Measurements from ENCODE around the gene IL13RA2.

The IL13RA2 gene

GRCh38 chrX:115017455-115017854 is at the start of gene IL13RA2:
Gene IL13RA2 (minus strand): TSS chrX:115017616. CDS start chrX:115017269, 347 bp downstream.
- DNase-seq: no peak

- no peak for DNase-seq
Measured at GRCh38 chrX:115065304-115065703, 47.9 kb upstream of the IL13RA2 start.

GRCh38 chrX:115060013-115060412 is 42.6 kb upstream of the IL13RA2 start:
- no peak for DNase-seq

- DNase-seq: no peak
Measured at GRCh38 chrX:115058276-115058675, 40.9 kb upstream of the IL13RA2 start.

- DNase-seq: no peak
Measured at GRCh38 chrX:115054876-115055275, 37.5 kb upstream of the IL13RA2 start.

- no peak for DNase-seq
Measured at GRCh38 chrX:115053223-115053622, 35.8 kb upstream of the IL13RA2 start.

GRCh38 chrX:115047715-115048114 is 30.3 kb upstream of the IL13RA2 start:
- DNase-seq: no peak

GRCh38 chrX:115047181-115047580 is 29.8 kb upstream of the IL13RA2 start:
- DNase-seq: no peak

- no peak for DNase-seq
Measured at GRCh38 chrX:115040417-115040816, 23.0 kb upstream of the IL13RA2 start.

GRCh38 chrX:115038406-115038805 is 21.0 kb upstream of the IL13RA2 start:
- DNase-seq: no peak

- no peak for DNase-seq
Measured at GRCh38 chrX:115036029-115036428, 18.6 kb upstream of the IL13RA2 start.

- no peak for DNase-seq
Measured at GRCh38 chrX:115031989-115032388, 14.6 kb upstream of the IL13RA2 start.

- DNase-seq: no peak
Measured at GRCh38 chrX:115030625-115031024, 13.2 kb upstream of the IL13RA2 start.

GRCh38 chrX:115029869-115030570 is 12.6 kb upstream of the IL13RA2 start:
- DNase-seq: no peak

GRCh38 chrX:115029440-115029839 is 12.0 kb upstream of the IL13RA2 start:
- no peak for DNase-seq

- DNase-seq: no peak
Measured at GRCh38 chrX:115023811-115024210, 6.4 kb upstream of the IL13RA2 start.

GRCh38 chrX:115023139-115023538 is 5.7 kb upstream of the IL13RA2 start:
- no peak for DNase-seq

- no peak for DNase-seq
Measured at GRCh38 chrX:115021121-115021520, 3.7 kb upstream of the IL13RA2 start.

GRCh38 chrX:115018944-115019343 is 1.5 kb upstream of the IL13RA2 start:
- no peak for DNase-seq

GRCh38 chrX:115018040-115018647 is 728 bp upstream of the IL13RA2 start:
- no peak for DNase-seq

GRCh38 chrX:115013705-115014104 is 3.7 kb downstream of the IL13RA2 start:
- no peak for DNase-seq

- DNase-seq: no peak
Measured at GRCh38 chrX:115011428-115011827, 6.0 kb downstream of the IL13RA2 start.

- DNase-seq: no peak
Measured at GRCh38 chrX:114999906-115000305, 17.5 kb downstream of the IL13RA2 start.

GRCh38 chrX:114997779-114998178 is 19.6 kb downstream of the IL13RA2 start:
- DNase-seq: no peak
